Nephron progenitor cell (in vitro differentiated cells): ENCODE data around the gene HDDC3.

ENCODE experiments used
- DNase-seq: peaks from one replicate; pipeline ENCODE4 v3.0.0; 2021
- H3K27ac Mint-ChIP-seq: 2 replicates; pipeline ENCODE4 v1.8.0; 2021; ENCODE audit warnings: mild to moderate bottlenecking, moderate library complexity, mixed read lengths
- H3K27me3 Mint-ChIP-seq: 2 replicates; pipeline ENCODE4 v1.8.0; 2021; ENCODE audit warnings: mild to moderate bottlenecking, low read depth, mixed read lengths; ENCODE audit not compliant: poor library complexity
- H3K36me3 Mint-ChIP-seq: 2 replicates; pipeline ENCODE4 v1.8.0; 2021; ENCODE audit warnings: low read depth, mixed read lengths
- H3K4me1 Mint-ChIP-seq: 2 replicates; pipeline ENCODE4 v1.8.0; 2021; ENCODE audit warnings: mixed read lengths
- H3K4me3 Mint-ChIP-seq: 2 replicates; pipeline ENCODE4 v1.8.0; 2021; ENCODE audit warnings: mild to moderate bottlenecking, moderate library complexity, mixed read lengths
- H3K9me3 Mint-ChIP-seq: 2 replicates; pipeline ENCODE4 v1.8.0; 2021; ENCODE audit warnings: mild to moderate bottlenecking, moderate library complexity, mixed read lengths
- CTCF ChIP-seq: fragments of 200-600 bp; sonication (generic); IDR thresholded peaks from 2 replicates; pipeline ENCODE4 v1.5.0; 2021; ENCODE audit warnings: antibody characterized with exemption

HDDC3 gene

DNA sequence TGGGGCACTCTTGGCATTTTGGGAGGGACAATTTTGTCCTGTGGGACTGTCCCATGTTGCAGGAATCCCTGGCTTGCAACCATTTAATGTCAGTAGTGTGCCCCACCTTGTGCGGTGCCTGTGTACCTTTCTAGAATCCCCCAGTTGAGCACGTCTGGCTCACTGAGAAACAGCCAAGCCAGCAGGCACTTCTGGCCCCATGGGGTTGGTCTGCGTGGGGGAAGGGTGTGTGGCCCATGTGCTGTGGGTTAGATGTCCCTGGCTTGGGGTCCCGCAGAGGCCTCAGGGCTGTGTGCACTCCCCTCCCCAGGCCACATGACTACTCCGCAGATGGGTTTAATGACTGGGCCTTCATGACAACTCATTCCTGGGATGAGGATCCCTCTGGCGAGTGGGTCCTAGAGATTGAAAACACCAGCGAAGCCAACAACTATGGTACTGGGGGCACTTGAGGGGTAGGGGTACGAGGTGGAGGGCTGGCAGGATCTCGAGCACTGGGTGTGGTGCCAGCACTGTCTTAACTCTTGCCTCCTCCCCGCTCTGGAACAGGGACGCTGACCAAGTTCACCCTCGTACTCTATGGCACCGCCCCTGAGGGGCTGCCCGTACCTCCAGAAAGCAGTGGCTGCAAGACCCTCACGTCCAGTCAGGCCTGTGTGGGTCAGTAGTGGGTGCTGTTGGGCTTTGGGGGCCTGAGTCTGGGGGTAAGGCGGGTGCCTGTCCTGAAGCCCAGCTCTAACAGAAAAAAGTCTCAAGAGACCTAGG is 51.8 kb downstream of the HDDC3 start:
- TF ChIP-seq CTCF = no peak
- Mint-ChIP-seq H3K4me1 (peaks cover 9% of the 10 kb centered on the region), H3K36me3 (peaks cover 20% of the 10 kb centered on the region), H3K9me3 (no peaks in the 10 kb centered on the region), H3K4me3 (no peak overlapping the region), H3K27ac (no peak overlapping the region), H3K27me3 (no peaks in the 10 kb centered on the region)
- DNase-seq = no peak
